Hepatocyte (in vitro differentiated cells): Measurements from ENCODE around the gene LIME1. TPM values are rescaled to one million over a fixed set of nuclear protein-coding genes. Genes with fewer than 3 reads are reported as not detected.

Source experiments
- DNase-seq: peaks from one replicate; pipeline ENCODE4 v3.0.0-alpha.2; 2016; ENCODE audit warnings: low spot score
- H2AFZ ChIP-seq: fragments of 200-600 bp; sonication (generic); 2 replicates; pipeline ENCODE4 v1.6.0; 2016; ENCODE audit warnings: antibody characterized with exemption, mild to moderate bottlenecking
- H3K27ac ChIP-seq: fragments of 200-600 bp; sonication (generic); 2 replicates; pipeline ENCODE4 v1.5.1; 2016; ENCODE audit warnings: mild to moderate bottlenecking
- H3K27me3 ChIP-seq: fragments of 200-600 bp; sonication (generic); 2 replicates; pipeline ENCODE4 v1.6.1; 2016
- H3K36me3 ChIP-seq: fragments of 200-600 bp; sonication (generic); replicated peaks from 2 replicates; pipeline ENCODE4 v1.5.1; 2016; ENCODE audit warnings: low read depth; ENCODE audit not compliant: insufficient read depth
- H3K4me1 ChIP-seq: fragments of 200-600 bp; sonication (generic); 2 replicates; pipeline ENCODE4 v1.5.1; 2016; ENCODE audit warnings: mild to moderate bottlenecking, moderate library complexity; ENCODE audit not compliant: insufficient read depth
- H3K4me2 ChIP-seq: fragments of 200-600 bp; sonication (generic); 2 replicates; pipeline ENCODE4 v1.6.0; 2016
- H3K4me3 ChIP-seq: fragments of 200-600 bp; sonication (generic); 2 replicates; pipeline ENCODE4 v1.5.1; 2016; ENCODE audit warnings: mild to moderate bottlenecking
- H3K79me2 ChIP-seq: fragments of 200-600 bp; sonication (generic); 2 replicates; pipeline ENCODE4 v1.6.0; 2017; ENCODE audit warnings: mild to moderate bottlenecking
- H3K9me2 ChIP-seq: fragments of 200-600 bp; sonication (generic); replicated peaks from 2 replicates; pipeline ENCODE4 v1.6.0; 2017; ENCODE audit warnings: mild to moderate bottlenecking; ENCODE audit not compliant: insufficient read depth
- H3K9me3 ChIP-seq: fragments of 200-600 bp; sonication (generic); 2 replicates; pipeline ENCODE4 v1.5.1; 2016; ENCODE audit warnings: low read depth, mild to moderate bottlenecking
- H4K20me1 ChIP-seq: fragments of 200-600 bp; sonication (generic); 2 replicates; pipeline ENCODE4 v1.6.0; 2016; ENCODE audit warnings: mild to moderate bottlenecking; ENCODE audit not compliant: insufficient read depth, poor library complexity, severe bottlenecking
- EZH2 ChIP-seq: fragments of 200-600 bp; sonication (generic); IDR thresholded peaks from 2 replicates; pipeline ENCODE4 v1.6.1; 2016; ENCODE audit warnings: antibody characterized with exemption, mild to moderate bottlenecking, borderline replicate concordance
- EZH2phosphoT487 ChIP-seq: fragments of 200-600 bp; sonication (generic); IDR thresholded peaks from one replicate; pipeline ENCODE4 v1.6.1; 2018; ENCODE audit warnings: antibody characterized with exemption, mild to moderate bottlenecking, low read depth, moderate library complexity; ENCODE audit not compliant: unreplicated experiment, severe bottlenecking
- WGBS: methylation state at CpG from one replicate; pipeline ENCODE4 v1.1.6; 2016; ENCODE audit warnings: low lambda C conversion rate; ENCODE audit errors: missing lambda C conversion rate; 5-methylcytosine and 5-hydroxymethylcytosine counted together
- polyA plus RNA-seq: library from polyadenylated mRNA; unstranded; fragments of >200 nt; fragmentation: Nextera tagmentation; extraction: Ambion mirVana; gene quantifications from 2 replicates; pipeline ENCODE4 v1.2.1, GENCODE V29; 2016
- total RNA-seq: library from RNA; depleted of rRNA; stranded (reverse); fragments of >200 nt; gene quantifications from 2 replicates; pipeline ENCODE4 v1.2.3, GENCODE V29; 2014
- TF ChIP-seq, protein P1 (sequence below): fragments of 200-600 bp; sonication (generic); IDR thresholded peaks from 2 replicates; pipeline ENCODE4 v1.5.1; 2016; ENCODE audit warnings: antibody characterized with exemption, mild to moderate bottlenecking; ENCODE audit not compliant: poor library complexity

Gene LIME1
- total and polyA plus RNA-seq, 2 experiments from 2014 or later = 11.7 to 20.7 TPM

DNA sequence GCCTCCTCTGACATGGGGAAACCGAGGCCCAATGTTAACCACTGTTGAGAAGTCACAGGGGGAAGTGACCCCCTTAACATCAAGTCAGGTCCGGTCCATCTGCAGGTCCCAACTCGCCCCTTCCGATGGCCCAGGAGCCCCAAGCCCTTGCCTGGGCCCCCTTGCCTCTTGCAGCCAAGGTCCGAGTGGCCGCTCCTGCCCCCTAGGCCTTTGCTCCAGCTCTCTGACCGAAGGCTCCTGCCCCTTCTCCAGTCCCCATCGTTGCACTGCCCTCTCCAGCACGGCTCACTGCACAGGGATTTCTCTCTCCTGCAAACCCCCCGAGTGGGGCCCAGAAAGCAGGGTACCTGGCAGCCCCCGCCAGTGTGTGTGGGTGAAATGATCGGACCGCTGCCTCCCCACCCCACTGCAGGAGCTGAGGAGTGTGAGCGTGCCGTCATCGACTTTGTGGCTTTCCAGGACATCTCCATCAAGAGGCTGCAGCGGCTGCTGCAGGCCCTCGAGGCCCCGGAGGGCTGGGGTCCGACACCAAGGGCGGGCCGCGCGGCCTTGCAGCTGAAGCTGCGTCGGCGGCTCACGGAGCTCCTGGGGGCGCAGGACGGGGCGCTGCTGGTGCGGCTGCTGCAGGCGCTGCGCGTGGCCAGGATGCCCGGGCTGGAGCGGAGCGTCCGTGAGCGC is 38.5 kb upstream of the LIME1 start:
- Histone ChIP-seq H3K27me3 (no peaks in the 10 kb centered on the region), H3K9me3 (no peaks in the 10 kb centered on the region), H3K36me3 (no peaks in the 10 kb centered on the region), H3K9me2 (no peaks in the 10 kb centered on the region), H3K27ac (no peak overlapping the region), H4K20me1 (no peaks in the 10 kb centered on the region), H3K4me1 (peaks cover 10% of the 10 kb centered on the region), H2AFZ (no peak overlapping the region), H3K79me2 (no peaks in the 10 kb centered on the region), H3K4me2 (no peak overlapping the region), H3K4me3 (no peak overlapping the region)
- WGBS = 92% methylated on average over 40 of the region's 40 CpGs
- DNase-seq = no peak
- TF ChIP-seq, protein P1, sequence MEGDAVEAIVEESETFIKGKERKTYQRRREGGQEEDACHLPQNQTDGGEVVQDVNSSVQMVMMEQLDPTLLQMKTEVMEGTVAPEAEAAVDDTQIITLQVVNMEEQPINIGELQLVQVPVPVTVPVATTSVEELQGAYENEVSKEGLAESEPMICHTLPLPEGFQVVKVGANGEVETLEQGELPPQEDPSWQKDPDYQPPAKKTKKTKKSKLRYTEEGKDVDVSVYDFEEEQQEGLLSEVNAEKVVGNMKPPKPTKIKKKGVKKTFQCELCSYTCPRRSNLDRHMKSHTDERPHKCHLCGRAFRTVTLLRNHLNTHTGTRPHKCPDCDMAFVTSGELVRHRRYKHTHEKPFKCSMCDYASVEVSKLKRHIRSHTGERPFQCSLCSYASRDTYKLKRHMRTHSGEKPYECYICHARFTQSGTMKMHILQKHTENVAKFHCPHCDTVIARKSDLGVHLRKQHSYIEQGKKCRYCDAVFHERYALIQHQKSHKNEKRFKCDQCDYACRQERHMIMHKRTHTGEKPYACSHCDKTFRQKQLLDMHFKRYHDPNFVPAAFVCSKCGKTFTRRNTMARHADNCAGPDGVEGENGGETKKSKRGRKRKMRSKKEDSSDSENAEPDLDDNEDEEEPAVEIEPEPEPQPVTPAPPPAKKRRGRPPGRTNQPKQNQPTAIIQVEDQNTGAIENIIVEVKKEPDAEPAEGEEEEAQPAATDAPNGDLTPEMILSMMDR = no peak
- TF ChIP-seq EZH2 (no peak), EZH2phosphoT487 (no peak)

DNA sequence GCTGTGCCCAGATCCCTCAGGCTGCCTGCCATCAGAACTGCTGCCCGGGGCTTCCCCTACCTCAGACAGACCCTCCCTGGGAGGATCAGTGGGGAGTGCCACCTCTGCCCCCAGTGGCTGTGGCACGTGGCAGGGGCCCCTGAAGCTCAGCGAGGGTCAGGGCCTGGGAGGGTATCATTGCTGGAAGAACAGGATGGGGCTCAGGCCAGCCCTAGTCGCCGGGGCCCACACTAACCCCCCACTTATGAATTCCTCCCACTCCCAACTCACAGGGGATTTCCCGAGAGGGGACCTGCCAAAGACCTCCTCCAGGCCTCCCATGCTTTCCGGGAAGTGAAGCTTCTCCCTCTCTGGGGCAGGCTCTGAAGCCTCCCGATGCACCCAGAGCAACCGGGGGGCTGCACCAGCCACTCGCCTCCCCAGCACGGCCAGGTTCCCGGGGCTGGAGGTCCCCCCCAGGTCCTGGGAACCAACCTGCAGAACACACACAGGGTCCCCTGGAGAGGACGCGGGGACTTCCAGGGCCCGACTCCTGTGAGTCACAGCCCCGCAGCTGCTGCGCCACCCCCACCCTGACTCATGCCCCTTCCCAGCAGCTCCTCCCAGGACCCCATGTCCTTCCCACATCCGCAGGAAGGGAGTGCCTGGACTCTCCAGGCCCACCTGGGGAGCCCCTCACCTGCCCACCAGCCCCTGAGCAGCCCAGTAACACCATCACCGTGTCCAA is 37.6 kb upstream of the LIME1 start:
- no peaks in the 10 kb centered on the region for H3K36me3 ChIP-seq
- H3K27ac ChIP-seq = no peak overlapping the region
- TF ChIP-seq EZH2phosphoT487 = no peak
- no peak for TF ChIP-seq EZH2
- TF ChIP-seq, protein P1 = no peak
- H3K9me2 ChIP-seq = no peaks in the 10 kb centered on the region
- peaks cover 10% of the 10 kb centered on the region for H3K4me1 ChIP-seq
- H3K79me2 ChIP-seq = no peaks in the 10 kb centered on the region
- H3K9me3 ChIP-seq = no peaks in the 10 kb centered on the region
- no peaks in the 10 kb centered on the region for H4K20me1 ChIP-seq
- 76% methylated on average over 15 of the region's 19 CpGs for WGBS
- no peak overlapping the region for H3K4me2 ChIP-seq
- H3K4me3 ChIP-seq = no peak overlapping the region
- no peak overlapping the region for H2AFZ ChIP-seq
- DNase-seq = peak; percentile 56
- H3K27me3 ChIP-seq = no peaks in the 10 kb centered on the region

- Histone ChIP-seq H3K36me3 (no peaks in the 10 kb centered on the region), H4K20me1 (no peaks in the 10 kb centered on the region), H3K27ac (no peak overlapping the region), H3K9me3 (no peaks in the 10 kb centered on the region), H2AFZ (no peak overlapping the region), H3K9me2 (no peaks in the 10 kb centered on the region), H3K79me2 (no peaks in the 10 kb centered on the region), H3K4me3 (no peak overlapping the region), H3K4me2 (no peak overlapping the region), H3K27me3 (no peaks in the 10 kb centered on the region), H3K4me1 (peaks cover 10% of the 10 kb centered on the region)
- no peak for DNase-seq
- TF ChIP-seq, protein P1 = no peak
- TF ChIP-seq EZH2phosphoT487 (no peak), EZH2 (no peak)
- WGBS = 89% methylated on average over 24 of the region's 24 CpGs
Observed at GRCh38 chr20:63699466-63700198, 36.8 kb upstream of the LIME1 start.
